Keratinocyte (primary cell): ENCODE data around the gene RPL39L.

Experiments used
- EZH2 ChIP-seq: IDR thresholded peaks from one replicate; pipeline ENCODE4 v1.6.1; 2012; ENCODE audit warnings: inconsistent platforms, mild to moderate bottlenecking, low read length, moderate library complexity
- TF ChIP-seq, protein P1 (sequence below), 3 experiments: IDR thresholded peaks in 1 of 3; conservative IDR thresholded peaks in 1 of 3; optimal IDR thresholded peaks in 1 of 3; 2 replicates in 2 of 3; 3 replicates in 1 of 3; pipeline versions ENCODE3 to v1.5.1; 2011; ENCODE audit warnings: low read length in 3 of 3, mild to moderate bottlenecking in 3 of 3, moderate library complexity in 2 of 3, control low read depth in 1 of 3, inconsistent platforms in 1 of 3; ENCODE audit not compliant: insufficient read depth in 2 of 3; ENCODE audit errors: extremely low read depth in 1 of 3

DNA sequence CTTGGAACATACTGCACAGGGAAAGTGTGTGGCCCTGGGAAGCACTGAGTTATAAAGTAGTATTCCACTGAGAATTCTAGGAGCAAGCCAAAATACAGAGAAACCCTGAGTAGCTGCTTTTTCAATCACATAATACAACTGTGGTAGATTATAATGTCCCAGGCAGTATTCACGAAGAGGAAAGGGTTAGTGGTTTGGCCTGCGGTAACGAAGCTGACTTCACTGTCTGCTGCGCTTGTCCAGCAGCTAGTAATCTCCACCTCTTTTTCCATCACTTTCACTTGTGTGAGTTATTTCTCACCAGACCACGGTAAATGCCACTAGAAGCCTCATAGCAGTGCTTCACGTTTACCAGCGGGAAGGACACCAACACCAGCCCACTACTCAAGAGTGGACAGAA lies 34.4 kb downstream of the RPL39L start:
- TF ChIP-seq, protein P1, sequence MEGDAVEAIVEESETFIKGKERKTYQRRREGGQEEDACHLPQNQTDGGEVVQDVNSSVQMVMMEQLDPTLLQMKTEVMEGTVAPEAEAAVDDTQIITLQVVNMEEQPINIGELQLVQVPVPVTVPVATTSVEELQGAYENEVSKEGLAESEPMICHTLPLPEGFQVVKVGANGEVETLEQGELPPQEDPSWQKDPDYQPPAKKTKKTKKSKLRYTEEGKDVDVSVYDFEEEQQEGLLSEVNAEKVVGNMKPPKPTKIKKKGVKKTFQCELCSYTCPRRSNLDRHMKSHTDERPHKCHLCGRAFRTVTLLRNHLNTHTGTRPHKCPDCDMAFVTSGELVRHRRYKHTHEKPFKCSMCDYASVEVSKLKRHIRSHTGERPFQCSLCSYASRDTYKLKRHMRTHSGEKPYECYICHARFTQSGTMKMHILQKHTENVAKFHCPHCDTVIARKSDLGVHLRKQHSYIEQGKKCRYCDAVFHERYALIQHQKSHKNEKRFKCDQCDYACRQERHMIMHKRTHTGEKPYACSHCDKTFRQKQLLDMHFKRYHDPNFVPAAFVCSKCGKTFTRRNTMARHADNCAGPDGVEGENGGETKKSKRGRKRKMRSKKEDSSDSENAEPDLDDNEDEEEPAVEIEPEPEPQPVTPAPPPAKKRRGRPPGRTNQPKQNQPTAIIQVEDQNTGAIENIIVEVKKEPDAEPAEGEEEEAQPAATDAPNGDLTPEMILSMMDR (optimal IDR thresholded peaks at IDR 0.05 in 1 of 3, IDR thresholded peaks at IDR 0.05 in 1 of 3, conservative IDR thresholded peaks at IDR 0.05 in 1 of 3; ENCODE audit: extremely low read depth in 1 of 3, insufficient read depth in 2 of 3, low read length in 3 of 3), result no peak
- TF ChIP-seq EZH2, result no peak
